NCI-H1694 treated with DMSO at 0.1 percent for 48 hours (cell line): Measurements from ENCODE around the gene ZNF280B.
"Not testable (repeated sequence)": the region's sequence is repeated elsewhere in the genome, so short reads cannot be mapped to it uniquely, and the experiment has no call there.

ENCODE experiments used
- DNase-seq: peaks from one replicate; lab custom pipeline; 2025; lab: John Stamatoyannopoulos, UW

The ZNF280B gene

GRCh38 chr22:22463855-22464540 is 44.5 kb downstream of the ZNF280B start:
- peak; percentile 53 for DNase-seq

- no peak for DNase-seq
Measured at GRCh38 chr22:22462813-22463567, 45.6 kb downstream of the ZNF280B start.

GRCh38 chr22:22461583-22461982 is 47.0 kb downstream of the ZNF280B start:
- no peak for DNase-seq

GRCh38 chr22:22461111-22461510 is 47.4 kb downstream of the ZNF280B start:
- no peak for DNase-seq

GRCh38 chr22:22460635-22461034 is 47.9 kb downstream of the ZNF280B start:
- DNase-seq = peak; percentile 21

- no peak for DNase-seq
Measured at GRCh38 chr22:22460060-22460459, 48.5 kb downstream of the ZNF280B start.

GRCh38 chr22:22458896-22459588 is 49.5 kb downstream of the ZNF280B start:
- DNase-seq = no peak

- no peak for DNase-seq
Measured at GRCh38 chr22:22458387-22458786, 50.2 kb downstream of the ZNF280B start.

GRCh38 chr22:22454997-22455396 is 53.5 kb downstream of the ZNF280B start:
- DNase-seq = no peak

GRCh38 chr22:22452996-22453686 is 55.4 kb downstream of the ZNF280B start:
- no peak for DNase-seq

- DNase-seq = no peak
Measured at GRCh38 chr22:22452211-22452610, 56.3 kb downstream of the ZNF280B start.

- no peak for DNase-seq
Measured at GRCh38 chr22:22450343-22450839, 58.2 kb downstream of the ZNF280B start.

- DNase-seq = no peak
Measured at GRCh38 chr22:22449819-22450218, 58.7 kb downstream of the ZNF280B start.

GRCh38 chr22:22446517-22446916 is 62.0 kb downstream of the ZNF280B start:
- DNase-seq = no peak

GRCh38 chr22:22444007-22444589 is 64.4 kb downstream of the ZNF280B start:
- DNase-seq = not testable (repeated sequence)

GRCh38 chr22:22442928-22443709 is 65.4 kb downstream of the ZNF280B start:
- DNase-seq = no peak

- not testable (repeated sequence) for DNase-seq
Measured at GRCh38 chr22:22441626-22442025, 66.9 kb downstream of the ZNF280B start.

GRCh38 chr22:22440188-22440587 is 68.4 kb downstream of the ZNF280B start:
- DNase-seq = no peak
